Measurements from ENCODE around the gene SMAD6. TPM values are rescaled to one million over a fixed set of nuclear protein-coding genes. Genes with fewer than 3 reads are reported as not detected.

Gene SMAD6
- total and polyA plus RNA-seq, 2 donors (not counting 1 experiment from before 2014, with no cell fraction given) = 0.03 to 0.37 TPM

DNA sequence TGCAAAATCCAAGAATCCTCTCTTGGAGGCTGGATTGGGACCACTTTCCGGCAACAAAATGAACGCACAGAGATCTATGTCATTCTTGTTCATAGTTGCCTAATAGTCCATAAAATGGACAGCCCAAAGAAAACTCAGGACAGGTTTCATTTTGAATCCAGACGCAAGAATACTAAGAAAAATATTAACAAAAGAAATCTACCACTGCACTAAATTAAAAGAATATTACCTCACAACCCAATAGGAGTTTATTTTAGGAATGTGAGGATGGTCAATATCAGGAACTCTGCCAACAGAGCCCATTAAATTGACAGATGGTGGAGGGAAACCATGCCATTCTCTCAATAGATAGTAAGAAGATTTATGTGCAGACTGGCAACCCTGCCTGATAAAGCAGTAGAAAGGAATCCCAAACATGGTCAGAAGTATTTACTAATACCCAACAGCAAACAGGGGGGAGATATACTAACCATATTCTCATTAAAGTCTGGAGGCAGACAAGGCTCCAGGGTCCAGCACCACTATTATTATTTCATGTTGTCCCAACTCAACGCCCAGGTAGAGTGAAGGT is 127.6 kb downstream of the SMAD6 start:
- Histone ChIP-seq H3K4me3 (ENCODE audit: control extremely low read depth in 1 of 5, extremely low read depth in 1 of 5, insufficient read depth in 1 of 5, low read depth in 2 of 5, low read length in 4 of 5) (no peak overlapping the region), H3K27me3 (replicated peaks in 1 of 4; ENCODE audit: control extremely low read depth in 1 of 4, control insufficient read depth in 3 of 4, insufficient read depth in 4 of 4, low read length in 3 of 4) (no peaks in the 10 kb centered on the region), H3K9me3 (ENCODE audit: control extremely low read depth in 1 of 3, control insufficient read depth in 2 of 3, insufficient read depth in 1 of 3, low read length in 2 of 3) (no peaks in the 10 kb centered on the region), H4K20me1 (ENCODE audit: control insufficient read depth, insufficient read depth, low read length, poor library complexity, severe bottlenecking) (no peaks in the 10 kb centered on the region), H3K27ac (ENCODE audit: low read length in 2 of 2) (no peak overlapping the region), H3K36me3 (replicated peaks in 1 of 2; ENCODE audit: control extremely low read depth in 1 of 2, control insufficient read depth in 1 of 2, extremely low read depth in 1 of 2, insufficient read depth in 2 of 2, low read length in 1 of 2) (no peaks in the 10 kb centered on the region), H3K9ac (ENCODE audit: low read length) (no peak overlapping the region), H2AFZ (ENCODE audit: insufficient read depth, low read depth, low read length, poor library complexity, severe bottlenecking) (no peak overlapping the region), H3K4me1 (ENCODE audit: control insufficient read depth in 2 of 2, insufficient read depth in 2 of 2, low read length in 2 of 2) (peaks cover 27 to 30% of the 10 kb centered on the region in 2 donors), H3K79me2 (ENCODE audit: control insufficient read depth, insufficient read depth, low read length) (no peaks in the 10 kb centered on the region), H3K4me2 (replicated peaks; ENCODE audit: low read depth, low read length, poor library complexity, severe bottlenecking) (no peak overlapping the region)
- Mint-ChIP-seq H3K27me3 (no peaks in the 10 kb centered on the region), H3K27ac (no peak overlapping the region), H3K4me3 (no peak overlapping the region), H3K9me3 (ENCODE audit: insufficient read depth) (no peaks in the 10 kb centered on the region), H3K4me1 (peaks cover 31% of the 10 kb centered on the region)
- TF ChIP-seq, protein P1, sequence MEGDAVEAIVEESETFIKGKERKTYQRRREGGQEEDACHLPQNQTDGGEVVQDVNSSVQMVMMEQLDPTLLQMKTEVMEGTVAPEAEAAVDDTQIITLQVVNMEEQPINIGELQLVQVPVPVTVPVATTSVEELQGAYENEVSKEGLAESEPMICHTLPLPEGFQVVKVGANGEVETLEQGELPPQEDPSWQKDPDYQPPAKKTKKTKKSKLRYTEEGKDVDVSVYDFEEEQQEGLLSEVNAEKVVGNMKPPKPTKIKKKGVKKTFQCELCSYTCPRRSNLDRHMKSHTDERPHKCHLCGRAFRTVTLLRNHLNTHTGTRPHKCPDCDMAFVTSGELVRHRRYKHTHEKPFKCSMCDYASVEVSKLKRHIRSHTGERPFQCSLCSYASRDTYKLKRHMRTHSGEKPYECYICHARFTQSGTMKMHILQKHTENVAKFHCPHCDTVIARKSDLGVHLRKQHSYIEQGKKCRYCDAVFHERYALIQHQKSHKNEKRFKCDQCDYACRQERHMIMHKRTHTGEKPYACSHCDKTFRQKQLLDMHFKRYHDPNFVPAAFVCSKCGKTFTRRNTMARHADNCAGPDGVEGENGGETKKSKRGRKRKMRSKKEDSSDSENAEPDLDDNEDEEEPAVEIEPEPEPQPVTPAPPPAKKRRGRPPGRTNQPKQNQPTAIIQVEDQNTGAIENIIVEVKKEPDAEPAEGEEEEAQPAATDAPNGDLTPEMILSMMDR (IDR thresholded peaks at IDR 0.05) = no peak
- TF ChIP-seq EZH2 (IDR thresholded peaks at IDR 0.05; ENCODE audit: borderline replicate concordance, insufficient read depth, low read depth, low read length, poor library complexity, severe bottlenecking) = no peak
- POLR2A ChIA-PET = no interaction called here
- CTCF ChIA-PET = interaction anchor here (2.0 kb wide), 1 partner anchor 21 kb away, joined by 8 read pairs; no protein-coding TSS in a partner anchor
- intact Hi-C loops (cut with micrococcal nuclease) = loop anchor here (10.0 kb wide), 1 partner anchor 125 kb away; the partner anchor contains the start of gene SMAD6
- no peak for ATAC-seq (ENCODE audit: low read depth)
- WGBS (ENCODE audit: insufficient coverage) = 100% methylated on average over 1 of the region's 4 CpGs
- DNase-seq = no peak

DNA sequence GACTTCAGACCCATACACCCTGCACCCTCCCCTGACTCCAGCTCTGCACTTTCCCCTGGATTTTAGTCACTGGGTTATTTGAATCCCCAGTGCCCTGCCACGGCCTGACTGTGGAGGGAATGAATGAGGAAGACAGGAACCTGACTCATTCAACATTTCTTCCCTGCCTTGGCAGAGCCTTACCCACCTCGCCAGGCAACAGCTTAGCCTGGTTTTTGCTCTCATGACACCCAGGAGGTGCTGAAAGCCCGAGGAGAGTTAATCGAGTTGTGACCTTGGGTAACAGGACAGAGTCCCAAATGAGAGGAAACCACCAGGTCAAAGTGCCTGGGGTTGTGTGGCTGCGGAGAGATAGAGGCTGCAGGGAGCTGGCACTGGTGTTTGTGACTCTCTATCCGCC is 128.3 kb downstream of the SMAD6 start:
- Mint-ChIP-seq H3K9me3 (ENCODE audit: insufficient read depth) (no peaks in the 10 kb centered on the region), H3K4me3 (no peak overlapping the region), H3K27ac (no peak overlapping the region), H3K27me3 (no peaks in the 10 kb centered on the region), H3K4me1 (peaks cover 35% of the 10 kb centered on the region)
- H2AFZ ChIP-seq (ENCODE audit: insufficient read depth, low read depth, low read length, poor library complexity, severe bottlenecking) = no peak overlapping the region
- no peak overlapping the region for H3K4me3 ChIP-seq (ENCODE audit: control extremely low read depth in 1 of 5, extremely low read depth in 1 of 5, insufficient read depth in 1 of 5, low read depth in 2 of 5, low read length in 4 of 5)
- ChIA-PET CTCF (interaction anchor here (2.0 kb wide), 1 partner anchor 21 kb away, joined by 8 read pairs; no protein-coding TSS in a partner anchor), POLR2A (no interaction called here)
- no peak overlapping the region for H3K4me2 ChIP-seq (replicated peaks; ENCODE audit: low read depth, low read length, poor library complexity, severe bottlenecking)
- H3K9ac ChIP-seq (ENCODE audit: low read length) = no peak overlapping the region
- intact Hi-C loops (cut with micrococcal nuclease) = loop anchor here (10.0 kb wide), 1 partner anchor 126 kb away; the partner anchor contains the start of gene SMAD6
- peaks cover 32 to 37% of the 10 kb centered on the region in 2 donors for H3K4me1 ChIP-seq (ENCODE audit: control insufficient read depth in 2 of 2, insufficient read depth in 2 of 2, low read length in 2 of 2)
- H3K27ac ChIP-seq (ENCODE audit: low read length in 2 of 2) = no peak overlapping the region
- H3K79me2 ChIP-seq (ENCODE audit: control insufficient read depth, insufficient read depth, low read length) = no peaks in the 10 kb centered on the region
- ATAC-seq (ENCODE audit: low read depth) (no peak), DNase-seq (no peak)
- H3K9me3 ChIP-seq (ENCODE audit: control extremely low read depth in 1 of 3, control insufficient read depth in 2 of 3, insufficient read depth in 1 of 3, low read length in 2 of 3) = peaks cover 0 to 7% (median under 1%) of the 10 kb centered on the region in 3 donors
- no peaks in the 10 kb centered on the region for H3K36me3 ChIP-seq (replicated peaks in 1 of 2; ENCODE audit: control extremely low read depth in 1 of 2, control insufficient read depth in 1 of 2, extremely low read depth in 1 of 2, insufficient read depth in 2 of 2, low read length in 1 of 2)
- no peaks in the 10 kb centered on the region for H3K27me3 ChIP-seq (replicated peaks in 1 of 4; ENCODE audit: control extremely low read depth in 1 of 4, control insufficient read depth in 3 of 4, insufficient read depth in 4 of 4, low read length in 3 of 4)
- 90% methylated on average over 5 of the region's 6 CpGs for WGBS (ENCODE audit: insufficient coverage)
- H4K20me1 ChIP-seq (ENCODE audit: control insufficient read depth, insufficient read depth, low read length, poor library complexity, severe bottlenecking) = no peaks in the 10 kb centered on the region
- no peak for TF ChIP-seq EZH2 (IDR thresholded peaks at IDR 0.05; ENCODE audit: borderline replicate concordance, insufficient read depth, low read depth, low read length, poor library complexity, severe bottlenecking)
- TF ChIP-seq, protein P1 (IDR thresholded peaks at IDR 0.05) = no peak
